H1 (cell line): ENCODE measurements around the gene AGAP1. TPM values are rescaled to one million over a fixed set of nuclear protein-coding genes. Genes with fewer than 3 reads are reported as not detected.

Source experiments
- CHD7 ChIP-seq: fragments of 300-600 bp; sonication (generic); IDR thresholded peaks from 2 replicates; pipeline ENCODE4 v1.7.1; 2012; ENCODE audit warnings: low read length, moderate library complexity, mild to moderate bottlenecking, inconsistent platforms; ENCODE audit not compliant: insufficient replicate concordance
- CTBP2 ChIP-seq: IDR thresholded peaks from 2 replicates; pipeline ENCODE4 v1.7.0; 2011; ENCODE audit warnings: borderline replicate concordance, mild to moderate bottlenecking, moderate library complexity, mixed read lengths, low read length; ENCODE audit not compliant: insufficient read depth, insufficient read length
- RBBP5 ChIP-seq: IDR thresholded peaks from 2 replicates; pipeline ENCODE4 v1.7.1; 2012; ENCODE audit warnings: low read depth, mild to moderate bottlenecking, inconsistent platforms, low read length, moderate library complexity, borderline replicate concordance
- SIN3A ChIP-seq, 2 experiments: IDR thresholded peaks in 1 of 2; conservative IDR thresholded peaks in 1 of 2; 2 replicates each; pipeline ENCODE4 v1.6.1; 2011 to 2012; ENCODE audit warnings: low read length in 2 of 2, improper control_type of control experiment in 1 of 2, low read depth in 1 of 2, mild to moderate bottlenecking in 1 of 2
- polyA plus RNA-seq, 7 experiments: library from polyadenylated mRNA; depleted of rRNA in 3 of 7; stranded (reverse) in 5 of 7; unstranded in 2 of 7; fragments of >200 nt in 5 of 7; fragments of 200-250 nt in 2 of 7; gene quantifications; 1 replicate in 5 of 7; 2 replicates in 1 of 7; 4 replicates in 1 of 7; pipeline versions ENCODE4 v1.2.1 to v1.2.3, GENCODE V29; 2011 to 2013; ENCODE audit warnings: missing spikeins in 2 of 7, mixed read lengths in 2 of 7
- total RNA-seq: library from RNA; stranded (reverse); fragmentation: NEBNext Ultra II Directional; extraction: Animal tissue kit (Norgen Biotek cat#: 25700); gene quantifications from 2 replicates; pipeline ENCODE4 v1.2.1, GENCODE V29; 2021

Gene AGAP1
- total and polyA plus RNA-seq, 2 of the 8 experiments (the other 6 are each of a cell fraction or from before 2014, with no cell fraction given): 18.1 to 39.4 TPM

GRCh38 chr2:235679471-235679870 is 185.6 kb downstream of the AGAP1 start (continued):
- TF ChIP-seq CHD7 (no peak), RBBP5 (no peak), SIN3A (conservative IDR thresholded peaks at IDR 0.05 in 1 of 2, IDR thresholded peaks at IDR 0.05 in 1 of 2; ENCODE audit: low read depth in 1 of 2, low read length in 2 of 2) (no peak), CTBP2 (no peak)
- TF ChIP-seq, all 59 proteins: peak for 0
